Left ventricle myocardium inferior (tissue), 1 donor: Measurements from ENCODE around the gene INO80. TPM values are rescaled to one million over a fixed set of nuclear protein-coding genes. Genes with fewer than 3 reads are reported as not detected.
"Not testable (repeated sequence)": the region's sequence is repeated elsewhere in the genome, so short reads cannot be mapped to it uniquely, and the experiment has no call there.

Experiments
- DNase-seq: peaks from one replicate; pipeline ENCODE4 v3.0.0-alpha.2; 2020
- H3K27ac ChIP-seq: fragments of 200-600 bp; replicated peaks from 2 replicates; pipeline ENCODE4 v1.8.0; 2021
- H3K27me3 ChIP-seq: fragments of 200-600 bp; 2 replicates; pipeline ENCODE4 v1.8.0; 2021; ENCODE audit warnings: low read depth
- H3K36me3 ChIP-seq: fragments of 200-600 bp; 2 replicates; pipeline ENCODE4 v1.8.0; 2021
- H3K4me1 ChIP-seq: fragments of 200-600 bp; 2 replicates; pipeline ENCODE4 v1.8.0; 2021
- H3K4me3 ChIP-seq: fragments of 200-600 bp; 2 replicates; pipeline ENCODE4 v1.8.0; 2021; ENCODE audit warnings: mild to moderate bottlenecking, moderate library complexity
- H3K9me3 ChIP-seq: fragments of 200-600 bp; replicated peaks from 2 replicates; pipeline ENCODE4 v1.8.0; 2021
- CTCF ChIP-seq: fragments of 200-600 bp; IDR thresholded peaks from 2 replicates; pipeline ENCODE4 v1.8.0; 2021; ENCODE audit warnings: antibody characterized with exemption, mild to moderate bottlenecking, borderline replicate concordance
- intact Hi-C: fragments of 100-400 bp; cut with micrococcal nuclease; formaldehyde crosslinking; loops from one replicate; pipeline ENCODE4 v1.11.0; 2022
- total RNA-seq: library from RNA; stranded (reverse); fragmentation: NEBNext Ultra II Directional; extraction: Animal tissue kit (Norgen Biotek cat#: 25700); gene quantifications from one replicate; pipeline ENCODE4 v1.2.1, GENCODE V29; 2021
- donor health status: DM: no; HTN: yes; CAD: no; lungs with severe emphysema.

Gene INO80
- total RNA-seq, 1 donor from 2014 or later: 8.6 TPM

- no peaks in the 10 kb centered on the region for H3K9me3 ChIP-seq
- H3K27ac ChIP-seq: no peak overlapping the region
- intact Hi-C loops: no loop called here
- H3K27me3 ChIP-seq: no peaks in the 10 kb centered on the region
- DNase-seq: no peak
- no peak for TF ChIP-seq CTCF
- peaks cover 95% of the 10 kb centered on the region for H3K36me3 ChIP-seq
- H3K4me1 ChIP-seq: peaks cover 10% of the 10 kb centered on the region
- H3K4me3 ChIP-seq: no peak overlapping the region
Observed at GRCh38 chr15:41085029-41085428, 31.1 kb downstream of the INO80 start.

GRCh38 chr15:41080144-41080543 is 35.9 kb downstream of the INO80 start:
- H3K4me3 ChIP-seq: no peak overlapping the region

GRCh38 chr15:41079717-41080116 is 36.4 kb downstream of the INO80 start:
- peaks cover 97% of the 10 kb centered on the region for H3K36me3 ChIP-seq
- H3K4me3 ChIP-seq: no peak overlapping the region
- intact Hi-C loops: no loop called here
- no peak for DNase-seq
- no peaks in the 10 kb centered on the region for H3K27me3 ChIP-seq
- no peak for TF ChIP-seq CTCF
- no peaks in the 10 kb centered on the region for H3K4me1 ChIP-seq
- H3K27ac ChIP-seq: no peak overlapping the region
- no peaks in the 10 kb centered on the region for H3K9me3 ChIP-seq

More at GRCh38 chr15:41080144-41080543, 35.9 kb downstream of the INO80 start:
- Histone ChIP-seq H3K36me3 (peaks cover 97% of the 10 kb centered on the region), H3K27me3 (no peaks in the 10 kb centered on the region), H3K4me1 (no peaks in the 10 kb centered on the region), H3K27ac (no peak overlapping the region), H3K9me3 (no peaks in the 10 kb centered on the region)
- DNase-seq: no peak
- no peak for TF ChIP-seq CTCF
- intact Hi-C loops: no loop called here

GRCh38 chr15:41078879-41079278 is 37.2 kb downstream of the INO80 start:
- H3K4me3 ChIP-seq, H3K27ac ChIP-seq, DNase-seq, H3K4me1 ChIP-seq, H3K27me3 ChIP-seq, intact Hi-C loops, H3K9me3 ChIP-seq: not testable (repeated sequence)
- H3K36me3 ChIP-seq: peaks cover 97% of the 10 kb centered on the region

DNA sequence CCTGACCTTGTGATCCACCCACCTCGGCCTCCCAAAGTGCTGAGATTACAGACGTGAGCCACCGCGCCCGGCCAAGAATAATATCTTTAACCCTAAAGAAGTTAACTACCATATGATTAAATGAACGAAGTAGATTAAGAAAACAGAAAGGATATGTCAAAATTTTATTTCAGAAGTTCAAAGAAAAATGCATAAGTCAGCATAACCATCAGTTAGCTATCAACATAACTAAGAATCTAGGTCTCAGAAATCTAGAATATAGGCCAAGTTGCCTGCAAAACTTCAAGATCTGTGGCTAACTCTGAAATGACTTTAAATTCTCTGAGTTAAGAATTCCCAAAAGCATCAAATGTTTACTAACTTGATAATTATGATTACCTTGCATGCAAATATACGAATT is 38.0 kb downstream of the INO80 start:
- H3K27me3 ChIP-seq: no peaks in the 10 kb centered on the region
- H3K36me3 ChIP-seq: peaks cover 97% of the 10 kb centered on the region
- H3K4me3 ChIP-seq: no peak overlapping the region
- no peaks in the 10 kb centered on the region for H3K4me1 ChIP-seq
- no peak overlapping the region for H3K27ac ChIP-seq
- intact Hi-C loops: no loop called here
- no peak for TF ChIP-seq CTCF
- H3K9me3 ChIP-seq: no peaks in the 10 kb centered on the region
- DNase-seq: no peak

GRCh38 chr15:41073028-41073427 is 43.1 kb downstream of the INO80 start:
- H3K36me3 ChIP-seq: peaks cover 97% of the 10 kb centered on the region
- no peak overlapping the region for H3K27ac ChIP-seq
- no peaks in the 10 kb centered on the region for H3K27me3 ChIP-seq
- no peak for DNase-seq
- H3K9me3 ChIP-seq: no peaks in the 10 kb centered on the region
- TF ChIP-seq CTCF: no peak
- no peak overlapping the region for H3K4me3 ChIP-seq
- no peaks in the 10 kb centered on the region for H3K4me1 ChIP-seq
- intact Hi-C loops: no loop called here
